Stimulated activated CD8-positive, alpha-beta memory T cell treated with anti-CD3 and anti-CD28 coated beads, Interleukin-15, amount 100 ng/mL, for 48 hours (primary cell): ENCODE data around the gene SEMA6B.
"Not testable (repeated sequence)": the region's sequence is repeated elsewhere in the genome, so short reads cannot be mapped to it uniquely, and the experiment has no call there.

Source experiments
- DNase-seq, 2 donors: peaks; one replicate each; pipeline ENCODE4 v3.0.0-alpha.2; 2020; ENCODE audit warnings: low read depth in 2 of 2

SEMA6B gene, protein sequence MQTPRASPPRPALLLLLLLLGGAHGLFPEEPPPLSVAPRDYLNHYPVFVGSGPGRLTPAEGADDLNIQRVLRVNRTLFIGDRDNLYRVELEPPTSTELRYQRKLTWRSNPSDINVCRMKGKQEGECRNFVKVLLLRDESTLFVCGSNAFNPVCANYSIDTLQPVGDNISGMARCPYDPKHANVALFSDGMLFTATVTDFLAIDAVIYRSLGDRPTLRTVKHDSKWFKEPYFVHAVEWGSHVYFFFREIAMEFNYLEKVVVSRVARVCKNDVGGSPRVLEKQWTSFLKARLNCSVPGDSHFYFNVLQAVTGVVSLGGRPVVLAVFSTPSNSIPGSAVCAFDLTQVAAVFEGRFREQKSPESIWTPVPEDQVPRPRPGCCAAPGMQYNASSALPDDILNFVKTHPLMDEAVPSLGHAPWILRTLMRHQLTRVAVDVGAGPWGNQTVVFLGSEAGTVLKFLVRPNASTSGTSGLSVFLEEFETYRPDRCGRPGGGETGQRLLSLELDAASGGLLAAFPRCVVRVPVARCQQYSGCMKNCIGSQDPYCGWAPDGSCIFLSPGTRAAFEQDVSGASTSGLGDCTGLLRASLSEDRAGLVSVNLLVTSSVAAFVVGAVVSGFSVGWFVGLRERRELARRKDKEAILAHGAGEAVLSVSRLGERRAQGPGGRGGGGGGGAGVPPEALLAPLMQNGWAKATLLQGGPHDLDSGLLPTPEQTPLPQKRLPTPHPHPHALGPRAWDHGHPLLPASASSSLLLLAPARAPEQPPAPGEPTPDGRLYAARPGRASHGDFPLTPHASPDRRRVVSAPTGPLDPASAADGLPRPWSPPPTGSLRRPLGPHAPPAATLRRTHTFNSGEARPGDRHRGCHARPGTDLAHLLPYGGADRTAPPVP

DNA sequence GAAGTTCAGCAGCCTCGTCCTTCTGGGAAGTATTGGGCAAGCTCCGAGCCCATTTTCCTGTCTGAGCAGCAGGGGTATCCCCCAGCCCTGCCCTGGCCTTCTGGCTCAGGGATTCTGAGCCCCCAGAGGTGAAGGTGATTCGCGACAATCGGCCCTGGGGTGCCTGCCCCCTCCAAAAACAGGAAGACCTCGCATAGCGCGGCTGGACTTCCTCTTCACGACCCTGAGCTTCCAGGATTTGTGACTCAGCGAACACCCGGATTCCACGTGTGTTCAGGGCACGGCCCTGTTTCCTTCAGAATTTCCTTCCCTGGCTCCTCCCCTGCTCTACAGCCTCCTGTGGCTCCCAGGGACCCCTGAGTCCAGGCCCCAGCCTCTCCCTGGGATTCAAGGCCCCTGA lies at the start of gene SEMA6B:
Gene SEMA6B (minus strand): TSS at position 116 of the 400 bp plus-strand sequence. CDS start 1,227 bp downstream, outside the sequence.
- DNase-seq, result no peak

DNA sequence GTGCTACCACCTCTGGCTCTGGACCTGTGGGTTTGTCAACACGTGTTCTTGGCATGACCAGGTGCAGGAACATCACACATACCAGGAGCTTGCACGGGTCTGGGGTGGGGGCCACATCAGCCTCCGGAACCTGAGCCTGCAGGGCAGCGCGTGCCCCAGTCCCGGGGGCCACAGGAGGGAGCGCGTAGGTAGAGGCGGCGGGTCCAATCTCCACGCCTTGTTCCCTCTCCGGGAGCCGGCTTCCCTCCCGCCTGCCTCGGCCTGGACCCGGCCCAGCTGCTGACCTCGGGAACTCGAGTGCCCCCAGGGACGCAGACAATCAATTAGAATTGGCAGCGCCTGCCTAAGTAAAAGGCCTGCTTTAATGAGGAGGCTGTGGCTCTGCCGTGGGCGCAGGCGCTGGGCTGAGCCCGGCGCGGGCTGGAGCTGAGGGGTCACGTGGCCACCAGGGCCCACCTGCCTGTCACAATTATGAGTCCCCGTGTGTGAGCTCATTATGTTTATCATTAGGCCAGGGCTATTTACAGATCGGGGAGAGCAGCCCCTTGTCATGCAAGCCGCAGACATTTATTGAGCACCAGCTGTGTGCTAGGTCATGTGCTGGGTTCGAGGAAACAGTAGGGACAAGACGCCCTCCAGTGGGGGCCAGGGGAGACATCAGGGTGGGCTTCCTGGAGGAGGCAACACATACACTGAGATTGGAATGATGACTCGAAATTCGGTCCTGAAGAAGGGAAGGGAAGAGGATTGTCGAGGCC lies 47.6 kb upstream of the SEMA6B start:
- DNase-seq, result no peak

DNA sequence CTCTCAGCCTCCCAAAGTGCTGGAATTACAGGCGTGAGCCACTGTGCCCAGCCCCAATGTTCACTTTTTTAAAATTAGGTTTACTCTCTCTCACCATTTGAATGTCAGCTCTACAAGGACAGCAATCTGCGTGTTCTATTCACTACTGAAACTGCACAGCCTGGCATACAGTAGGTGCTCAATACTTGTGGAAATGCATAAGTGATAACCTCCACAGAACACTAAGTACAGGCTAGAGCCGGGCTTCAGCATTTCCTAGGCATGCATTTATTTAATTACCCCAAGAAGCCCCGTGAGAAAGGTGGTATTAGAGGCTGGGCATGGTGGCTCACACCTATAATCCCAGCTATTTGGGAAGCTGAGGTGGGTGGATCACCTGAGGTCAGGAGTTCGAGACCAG lies 46.7 kb upstream of the SEMA6B start:
- DNase-seq, result no peak

DNA sequence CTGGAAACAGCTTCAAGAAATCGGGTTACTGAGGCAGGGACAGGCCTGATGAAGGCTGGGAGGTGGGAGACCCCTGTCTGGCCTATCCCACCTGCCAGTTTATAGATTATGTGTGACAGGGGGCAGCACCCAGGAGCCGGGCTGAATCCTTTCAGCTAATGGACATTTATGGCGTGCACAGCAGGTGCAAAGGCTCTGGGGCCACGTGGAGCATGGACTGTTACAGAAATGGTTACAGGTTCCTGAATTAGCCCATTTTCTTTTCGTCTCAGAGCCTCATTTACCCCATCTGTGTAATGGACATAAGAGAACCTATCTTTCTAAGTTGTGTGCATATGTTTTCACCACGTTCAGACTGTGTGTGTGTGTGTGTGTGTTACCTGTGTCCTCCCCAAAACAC lies 45.4 kb upstream of the SEMA6B start:
- DNase-seq, result no peak

DNA sequence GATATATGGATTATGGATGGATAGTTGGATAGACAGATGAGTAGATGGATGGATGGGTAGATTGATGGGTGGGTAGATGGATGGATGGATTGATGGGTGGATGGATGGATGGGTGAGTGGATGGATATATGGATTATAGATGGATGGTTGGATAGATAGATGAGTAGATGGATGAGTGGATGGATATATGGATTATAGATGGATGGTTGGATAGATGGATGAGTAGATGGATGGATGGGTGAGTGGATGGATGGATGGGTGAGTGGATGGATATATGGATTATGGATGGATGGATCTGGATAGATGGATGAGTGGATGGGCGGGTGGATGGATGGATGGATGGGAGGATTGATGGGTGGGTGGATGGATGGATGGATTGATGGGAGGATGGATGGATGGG lies 43.4 kb upstream of the SEMA6B start:
- DNase-seq, result no peak

DNA sequence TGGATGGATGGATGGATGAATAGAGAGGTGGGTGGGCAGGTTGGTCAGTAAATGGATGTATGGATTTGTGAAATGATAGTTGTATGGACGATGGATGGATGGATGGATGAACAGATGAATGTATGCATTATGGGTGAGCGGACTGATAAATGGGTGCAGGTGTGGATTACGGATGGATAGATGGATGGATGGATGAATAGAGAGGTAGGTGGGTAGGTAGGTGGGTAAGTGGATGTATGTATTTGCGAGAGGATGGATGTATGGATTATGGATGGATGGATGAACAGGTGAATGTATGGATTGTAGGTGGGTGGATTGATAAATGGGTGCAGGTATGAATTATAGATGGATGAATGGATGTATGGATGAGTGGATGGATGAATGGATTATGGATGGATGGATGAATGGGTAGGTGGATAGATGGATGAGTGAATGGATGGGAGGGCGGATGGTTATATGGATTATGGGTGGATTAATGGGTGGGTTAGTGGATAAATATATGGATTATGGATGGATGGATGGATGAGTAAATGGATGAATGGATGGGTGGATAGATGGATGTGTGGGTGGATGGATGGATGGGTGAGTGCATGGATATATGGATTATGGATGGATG lies 42.8 kb upstream of the SEMA6B start:
- DNase-seq, result no peak

DNA sequence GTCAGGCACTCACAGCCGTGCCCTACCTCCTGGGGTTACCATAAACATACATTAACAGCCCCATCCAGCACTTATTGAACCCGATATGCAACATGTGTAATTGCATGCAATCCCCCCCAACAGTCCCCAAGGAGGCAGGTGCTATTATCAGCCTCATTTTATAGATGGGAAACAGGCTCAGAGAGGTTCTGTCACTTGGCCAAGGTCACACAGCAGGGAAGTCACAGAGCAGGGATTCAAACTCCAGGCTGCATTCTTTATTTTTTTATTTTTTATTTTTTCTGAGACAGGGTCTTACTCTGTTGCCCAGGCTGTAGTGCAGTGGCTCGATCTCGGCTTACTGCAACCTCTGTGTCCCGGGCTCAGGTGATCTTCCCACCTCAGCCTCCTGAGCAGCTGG lies 41.4 kb upstream of the SEMA6B start:
- no peak for DNase-seq

DNA sequence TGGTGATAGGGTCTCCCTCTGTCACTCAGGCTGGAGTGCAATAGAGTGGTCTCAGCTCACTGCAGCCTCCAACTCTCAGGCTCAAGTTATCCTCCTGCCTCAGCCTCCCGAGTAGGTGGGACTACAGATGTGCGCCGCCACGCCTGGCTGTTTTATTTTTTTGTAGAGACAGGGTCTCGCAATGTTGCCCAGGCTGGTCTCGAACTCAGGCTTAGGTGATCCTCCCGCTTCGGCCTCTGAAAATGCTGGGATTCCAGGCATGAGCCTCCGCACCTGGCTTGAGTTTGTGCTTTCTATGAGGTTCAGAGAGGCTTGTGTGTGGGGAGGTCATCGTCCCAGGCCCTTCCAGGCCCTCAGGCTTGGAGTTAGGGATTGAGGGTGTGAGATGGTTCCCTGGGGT lies 40.6 kb upstream of the SEMA6B start:
- DNase-seq, result no peak

DNA sequence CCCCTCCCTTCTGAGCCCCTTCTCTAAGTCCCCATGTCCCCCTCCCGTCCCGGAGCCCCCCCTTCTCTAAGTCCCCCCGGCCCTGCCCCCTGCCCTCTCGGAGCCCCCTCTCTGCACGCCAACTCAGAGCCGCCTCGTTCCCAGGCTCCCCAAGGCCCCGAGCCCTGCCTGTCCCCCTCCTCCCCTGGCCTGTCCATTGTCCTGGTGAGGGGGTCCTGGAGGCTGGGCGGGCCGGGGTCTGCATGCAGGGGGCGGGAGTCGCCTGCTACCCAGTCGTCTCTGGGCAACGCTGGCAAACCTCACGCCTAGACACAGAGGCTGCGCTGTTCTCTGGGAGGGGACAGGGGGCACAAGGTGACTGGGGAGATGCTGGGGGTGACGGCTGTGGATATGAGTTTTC lies 39.2 kb upstream of the SEMA6B start:
- DNase-seq, result no peak

DNA sequence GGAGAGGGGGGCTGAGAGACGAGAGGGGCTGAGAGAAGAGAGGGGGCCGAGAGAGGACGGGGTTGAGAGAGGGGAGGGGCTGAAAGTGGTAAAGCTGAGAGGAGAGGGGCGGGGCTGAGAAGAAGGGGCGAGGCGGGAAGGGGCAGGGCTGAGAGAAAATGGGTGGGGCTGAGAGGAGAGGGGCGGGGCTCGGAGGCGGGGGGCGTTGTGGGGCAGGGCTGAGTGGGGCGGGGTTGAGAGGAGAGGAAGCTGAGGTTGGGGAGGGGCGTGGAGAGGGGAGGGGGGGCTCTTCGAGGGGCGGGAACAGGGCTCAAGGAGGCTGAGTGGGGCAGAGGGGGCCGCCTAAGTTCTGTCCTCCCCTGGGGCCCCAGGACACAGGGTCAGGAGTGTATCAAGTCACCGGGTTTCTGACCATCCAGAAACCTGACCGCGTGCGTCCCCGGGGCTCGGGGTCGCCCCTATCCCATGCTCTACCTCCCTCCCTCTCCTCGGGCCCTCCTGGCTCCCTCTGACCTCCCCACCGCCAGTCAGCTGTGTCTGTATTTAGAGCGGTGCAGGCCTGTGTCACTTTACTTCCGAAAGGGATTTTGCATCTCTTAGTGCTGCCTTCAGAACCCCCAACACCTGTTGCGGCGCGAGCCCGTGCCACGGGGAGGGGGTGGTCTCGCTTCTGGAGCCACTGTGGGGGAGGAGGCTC lies 38.6 kb upstream of the SEMA6B start:
- DNase-seq, result no peak

DNA sequence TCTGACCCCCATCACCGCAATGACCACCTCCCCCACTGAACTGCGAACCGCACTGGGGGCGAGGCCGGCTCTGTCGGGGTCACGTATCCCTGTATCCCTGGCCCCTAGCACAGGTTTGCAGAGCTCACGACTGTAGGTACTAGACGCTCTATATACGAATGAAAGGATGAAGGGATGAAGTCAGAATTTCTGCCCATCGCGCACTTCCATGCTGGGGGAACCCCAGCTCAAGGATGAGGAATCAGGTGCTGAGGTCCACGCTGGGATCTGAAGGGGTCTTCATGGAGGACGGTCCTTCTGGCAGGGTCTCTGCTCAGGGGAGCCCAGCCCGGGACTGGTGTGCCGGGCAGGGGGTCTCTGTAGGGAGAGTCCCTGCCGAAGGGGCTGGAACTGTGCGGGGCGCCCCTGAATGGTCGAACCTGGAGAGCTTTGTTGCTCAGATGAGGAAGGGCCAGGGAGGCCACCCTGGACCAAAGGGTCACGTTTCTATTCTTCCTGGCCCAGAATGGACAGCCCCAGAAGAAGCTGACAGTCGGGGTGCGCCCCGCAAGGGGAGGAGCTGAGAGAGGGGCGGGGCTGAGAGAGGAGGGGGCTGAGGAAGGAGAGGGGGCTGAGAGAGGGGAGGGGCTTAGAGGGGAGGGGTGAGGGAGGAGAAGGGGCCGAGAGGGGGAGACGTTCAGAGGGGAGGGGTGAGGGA lies 37.9 kb upstream of the SEMA6B start:
- DNase-seq, result no peak

DNA sequence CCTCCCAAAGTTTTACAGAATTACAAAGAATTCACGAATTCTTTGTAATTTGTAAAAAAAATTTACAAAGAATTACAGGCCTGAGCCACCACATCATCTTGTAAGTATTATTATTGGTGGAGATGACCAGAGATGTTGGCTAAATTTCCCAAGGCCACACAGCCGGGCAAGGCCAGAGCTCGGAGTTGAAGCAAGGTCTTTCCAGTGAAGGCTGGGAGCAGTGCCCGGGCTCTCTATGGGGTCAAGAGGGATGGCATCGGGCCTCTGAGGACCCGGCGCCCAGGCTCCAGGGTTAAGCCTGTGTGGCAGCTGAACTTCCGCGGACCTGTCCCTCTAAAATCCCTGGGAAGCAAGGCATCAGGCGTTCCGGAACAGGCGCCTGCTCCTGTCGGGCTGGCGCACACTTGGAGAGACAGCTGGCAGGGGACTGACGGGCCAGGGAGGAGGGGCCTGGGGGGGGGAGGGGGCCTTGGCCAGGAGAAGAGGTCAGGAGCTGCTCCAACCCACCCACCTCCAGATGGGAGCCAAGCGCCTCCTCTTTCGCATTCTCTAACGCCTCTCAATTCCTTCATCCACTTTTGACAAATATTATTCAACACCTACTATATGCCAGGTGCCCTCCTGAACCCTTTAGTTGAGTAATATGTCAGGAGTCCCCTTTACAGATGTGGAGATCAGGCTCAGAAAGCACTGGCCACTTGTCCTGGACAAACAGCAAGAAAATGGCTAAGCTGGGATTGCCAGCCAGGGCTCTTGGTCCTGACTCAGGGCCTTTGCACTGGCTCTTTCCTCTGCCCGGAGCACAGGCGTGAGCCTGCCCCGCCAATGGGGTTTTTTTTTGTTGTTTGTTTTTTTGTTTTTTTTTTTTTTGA lies 36.8 kb upstream of the SEMA6B start:
- no peak for DNase-seq

DNA sequence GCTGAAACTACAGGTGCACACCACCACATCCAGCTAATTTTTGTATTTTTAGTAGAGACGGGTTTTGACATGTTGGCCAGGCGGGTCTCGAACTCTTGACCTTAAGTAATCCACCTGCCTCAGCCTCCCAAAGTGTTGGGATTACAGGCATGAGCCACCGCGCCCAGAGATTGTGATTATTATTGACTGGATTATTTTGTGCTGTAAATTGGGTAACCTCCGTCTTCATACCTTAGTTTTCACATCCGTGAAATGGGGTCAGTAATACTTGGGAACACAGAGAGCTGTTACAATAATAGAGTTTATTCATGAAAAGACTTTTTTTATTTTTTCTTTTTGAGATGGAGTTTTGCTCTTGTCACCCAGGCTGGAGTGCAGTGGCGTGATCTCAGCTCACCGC lies 35.7 kb upstream of the SEMA6B start:
- DNase-seq, result not testable (repeated sequence)

DNA sequence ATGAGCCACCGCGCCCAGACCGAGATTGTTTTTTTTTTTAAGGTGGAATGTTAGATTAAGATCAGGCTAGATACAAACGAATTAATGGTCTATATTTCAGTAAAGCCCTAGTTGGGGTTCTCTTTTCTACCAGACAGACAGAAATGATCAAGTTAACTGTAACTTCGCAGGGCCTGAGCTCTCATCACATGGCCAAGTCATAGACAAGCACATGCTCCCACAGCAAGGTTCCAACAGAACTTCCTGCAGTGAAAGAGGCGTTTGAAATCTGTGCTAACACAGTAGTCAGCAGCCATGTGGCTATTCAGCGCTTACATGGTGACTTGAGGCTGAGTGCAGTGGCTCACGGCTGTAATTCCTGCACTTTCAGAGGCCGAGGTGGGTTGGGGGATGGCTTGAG lies 34.7 kb upstream of the SEMA6B start:
- no peak for DNase-seq

DNA sequence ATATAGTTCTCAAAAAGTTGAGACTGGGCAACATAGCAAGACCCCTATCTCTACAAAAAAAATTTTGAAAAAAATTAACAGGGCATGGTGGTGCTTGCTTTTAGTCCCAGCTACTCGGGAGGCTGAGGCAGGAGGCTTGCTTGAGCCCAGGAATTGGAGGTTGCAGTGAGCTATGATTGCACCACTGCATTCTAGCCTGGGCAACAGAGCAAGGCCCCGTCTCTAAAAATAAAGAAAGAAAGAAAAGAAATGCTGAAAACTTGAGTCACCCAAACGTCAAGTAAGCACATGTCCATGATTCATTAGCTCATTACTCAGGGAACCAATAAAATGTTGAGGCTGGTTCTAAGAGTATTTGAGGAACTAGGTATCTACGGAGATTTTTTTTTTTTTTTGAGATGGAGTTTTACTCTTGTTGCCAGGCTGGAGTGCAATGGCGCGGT lies 33.9 kb upstream of the SEMA6B start:
- DNase-seq, result no peak

DNA sequence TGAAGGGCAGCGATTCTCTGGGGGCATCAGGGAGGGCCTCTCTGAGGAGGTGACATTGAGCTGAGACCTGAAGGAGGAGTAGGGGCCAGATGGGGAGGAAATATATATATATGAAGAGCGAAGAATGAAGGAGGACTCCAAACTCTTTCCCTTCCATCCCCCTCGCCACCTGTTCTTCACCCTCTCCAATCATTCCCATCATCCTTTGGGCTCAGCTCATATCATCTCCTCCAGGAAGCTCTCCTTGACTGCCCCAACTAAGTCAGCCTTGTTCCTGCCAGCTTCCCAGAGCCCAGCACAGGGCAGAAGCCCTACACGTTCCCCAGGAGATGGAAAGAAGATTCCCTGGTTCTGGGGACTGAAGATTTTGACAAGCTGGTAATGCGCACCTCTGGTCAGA lies 33.0 kb upstream of the SEMA6B start:
- DNase-seq, result no peak

DNA sequence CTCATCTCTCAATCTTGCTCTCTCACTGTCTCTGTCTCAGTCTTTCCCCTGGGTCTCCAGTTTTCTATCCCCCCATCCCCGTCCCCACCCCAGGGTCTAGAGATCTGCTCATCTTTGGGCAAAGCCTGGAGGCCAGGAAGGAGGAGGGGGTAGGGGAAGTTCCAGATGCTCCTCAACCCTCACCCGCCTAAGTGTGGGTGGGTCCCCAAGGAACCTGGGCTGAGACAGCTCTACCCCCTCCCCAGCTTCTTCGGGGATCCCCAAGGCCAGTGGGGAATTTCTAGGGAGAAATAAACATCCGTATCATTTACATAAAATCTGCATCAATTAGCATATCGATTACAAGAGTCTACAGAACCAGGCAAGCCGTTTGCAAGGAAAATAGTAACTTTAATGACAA lies 31.8 kb upstream of the SEMA6B start:
- no peak for DNase-seq

DNA sequence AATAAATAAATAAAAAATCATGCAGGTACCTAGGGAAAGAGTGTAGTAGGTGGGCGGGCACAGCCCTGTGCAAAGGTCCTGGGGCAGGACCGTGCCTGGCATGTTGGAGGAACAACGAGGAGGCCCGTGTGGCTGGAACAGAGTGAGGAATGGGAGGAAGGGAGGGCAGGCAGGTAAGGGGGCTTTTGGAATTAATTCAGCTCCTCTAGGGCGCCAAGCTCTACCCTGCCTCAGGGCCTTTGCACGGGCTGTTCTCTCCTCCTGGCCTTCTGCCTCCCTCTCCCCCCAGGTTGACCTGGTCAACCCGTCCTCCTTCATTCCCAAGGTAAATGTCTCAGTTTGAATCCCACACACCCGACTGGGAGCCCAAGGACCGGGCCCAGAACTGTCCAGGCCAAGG lies 31.1 kb upstream of the SEMA6B start:
- DNase-seq, result no peak

DNA sequence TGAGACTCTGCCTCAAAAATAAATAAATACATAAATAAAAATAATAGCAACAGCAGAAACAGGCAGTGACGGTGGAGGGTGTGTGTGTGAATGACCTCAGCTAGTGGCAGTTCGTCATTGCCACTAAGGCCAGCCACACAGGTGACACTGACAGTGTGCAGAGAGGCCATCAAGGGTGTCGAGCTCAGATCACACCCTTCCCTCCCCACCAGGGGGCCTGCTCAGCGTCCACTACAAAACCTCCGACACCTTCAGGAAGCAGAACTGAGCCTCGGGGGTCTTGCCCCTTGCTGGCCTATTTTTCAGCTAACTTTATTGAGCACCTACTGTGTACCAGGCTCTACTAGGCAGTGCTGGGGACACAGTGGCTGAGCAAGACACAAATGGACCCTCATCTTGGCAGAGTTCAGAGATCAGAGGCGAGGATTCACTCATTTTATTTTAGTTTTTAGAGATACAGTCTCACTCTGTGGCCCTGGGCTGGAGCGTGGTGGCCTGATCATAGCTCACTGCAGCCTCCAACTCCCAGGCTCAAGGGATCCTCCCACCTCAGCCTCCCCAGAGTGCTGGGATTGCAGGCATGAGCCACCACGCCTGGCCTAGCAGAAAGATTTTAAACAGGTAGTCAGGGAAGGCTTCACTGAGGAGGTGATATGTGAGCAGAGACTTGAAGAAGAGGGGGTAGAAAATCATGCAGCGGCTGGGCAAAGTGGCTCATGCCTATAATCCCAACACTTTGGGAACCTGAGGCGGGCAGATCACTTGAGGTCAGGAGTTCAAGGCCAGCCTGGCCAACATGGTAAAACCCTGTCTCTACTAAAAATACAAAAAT lies 30.3 kb upstream of the SEMA6B start:
- no peak for DNase-seq
